Tibial nerve (tissue), 4 donors: ENCODE data around the gene TANC2. TPM values are rescaled to one million over a fixed set of nuclear protein-coding genes. Genes with fewer than 3 reads are reported as not detected.

Experiments used
- DNase-seq, 2 donors: peaks; one replicate each; pipeline ENCODE4 v3.0.0-alpha.2; 2019; ENCODE audit warnings: low spot score in 2 of 2
- H3K27ac ChIP-seq, 4 donors: fragments of 200-600 bp; sonication (generic) in 3 of 4; one replicate each; pipeline ENCODE4 v1.5.1; 2017 to 2019; ENCODE audit warnings: mild to moderate bottlenecking in 1 of 4
- H3K27me3 ChIP-seq, 2 donors: fragments of 200-600 bp; sonication (generic) in 1 of 2; one replicate each; pipeline versions ENCODE4 v1.5.1 to v1.6.0; 2017 to 2019
- H3K36me3 ChIP-seq, 3 donors: fragments of 200-600 bp; sonication (generic); one replicate each; pipeline ENCODE4 v1.5.1; 2018 to 2019
- H3K4me1 ChIP-seq, 4 donors: fragments of 200-600 bp; sonication (generic) in 3 of 4; one replicate each; pipeline ENCODE4 v1.5.1; 2017 to 2019
- H3K4me3 ChIP-seq, 4 donors: fragments of 200-600 bp; sonication (generic) in 3 of 4; one replicate each; pipeline ENCODE4 v1.5.1; 2017 to 2019; ENCODE audit warnings: mild to moderate bottlenecking in 1 of 4, moderate library complexity in 1 of 4
- H3K9me3 ChIP-seq, 4 donors: fragments of 200-600 bp; sonication (generic) in 3 of 4; one replicate each; pipeline ENCODE4 v1.5.1; 2017 to 2019
- CTCF ChIP-seq, 5 experiments: fragments of 200-600 bp in 3 of 5; fragments of 450-650 bp in 2 of 5; sonication (generic) in 3 of 5; IDR thresholded peaks; one replicate each; pipeline ENCODE4 v1.5.1; 2016 to 2019; ENCODE audit warnings: antibody characterized with exemption in 5 of 5, mild to moderate bottlenecking in 3 of 5, moderate library complexity in 2 of 5
- EP300 ChIP-seq, 2 donors: sonication (generic); formaldehyde crosslinking; IDR thresholded peaks; one replicate each; pipeline ENCODE4 v1.6.1; 2017; ENCODE audit warnings: antibody characterized with exemption in 2 of 2, mild to moderate bottlenecking in 1 of 2
- POLR2A ChIP-seq, 2 donors: fragments of 450-650 bp; IDR thresholded peaks; one replicate each; pipeline ENCODE4 v1.6.1; 2017; ENCODE audit warnings: antibody characterized with exemption in 2 of 2, mild to moderate bottlenecking in 2 of 2, moderate library complexity in 2 of 2
- WGBS, 2 donors: methylation state at CpG; one replicate each; pipeline ENCODE4 v1.1.5; 2018; 5-methylcytosine and 5-hydroxymethylcytosine counted together
- total RNA-seq, 4 donors: library from RNA; depleted of rRNA; stranded (reverse); fragments of >200 nt; gene quantifications; one replicate each; pipeline ENCODE4 v1.1.0, GENCODE V29; 2016

The TANC2 gene
- total RNA-seq: 10 to 100 TPM; 36.1 to 46.8 (median 45.5) TPM

GRCh38 chr17:62965686-62966425 is at the start of gene TANC2:
TSS of gene TANC2 (plus strand) at chr17:62966235. CDS start at chr17:63009560, 43,325 bp downstream.
- Histone ChIP-seq H3K4me1 (peaks cover 0 to 40% (median 11%) of the 10 kb centered on the region in 4 donors), H3K27me3 (no peaks in the 10 kb centered on the region)
- TF ChIP-seq CTCF (IDR thresholded peaks at IDR 0.05) (no peak), POLR2A (IDR thresholded peaks at IDR 0.05) (peak; percentile 2 to 68), EP300 (IDR thresholded peaks at IDR 0.05) (peak in 1 of 2 donors; percentile 73)

GRCh38 chr17:62916684-62917571 is 49.1 kb upstream of the TANC2 start:
- no peak for DNase-seq
- Histone ChIP-seq H3K4me1 (peaks cover 0 to 5% (median 0%) of the 10 kb centered on the region in 4 donors), H3K9me3 (no peaks in the 10 kb centered on the region), H3K4me3 (no peak overlapping the region), H3K36me3 (no peaks in the 10 kb centered on the region), H3K27me3 (no peaks in the 10 kb centered on the region), H3K27ac (peak overlapping the region in 3 of 4 donors; percentile 4 to 75 (median 52))
- no peak for TF ChIP-seq CTCF (IDR thresholded peaks at IDR 0.05)
- TF ChIP-seq EP300 (IDR thresholded peaks at IDR 0.05): no peak
- TF ChIP-seq POLR2A (IDR thresholded peaks at IDR 0.05): no peak
- WGBS, 2 donors: 48 to 51% methylated on average over 9 of the region's 9 CpGs

More at GRCh38 chr17:62965686-62966425, at the start of gene TANC2:
- H3K36me3 ChIP-seq: no peaks in the 10 kb centered on the region
- peak; percentile 57 to 78 for DNase-seq
- H3K27ac ChIP-seq: peak within 1 kb of the TSS; percentile 76 to 94 (median 82)
- H3K4me3 ChIP-seq: peak within 1 kb of the TSS; percentile 60 to 98 (median 70)
- 3% methylated on average over 11 to 19 of the region's 81 CpGs for WGBS, 2 donors
- no peaks in the 10 kb centered on the region for H3K9me3 ChIP-seq

- 13 to 23% methylated on average over 1 of the region's 1 CpG for WGBS, 2 donors
These were observed 46.6 kb upstream of the TANC2 start for GRCh38 chr17:62919388-62919787.

GRCh38 chr17:62920300-62920699 is 45.7 kb upstream of the TANC2 start:
- Histone ChIP-seq H3K27me3 (no peaks in the 10 kb centered on the region), H3K4me1 (peaks cover 0 to 5% (median 0%) of the 10 kb centered on the region in 4 donors), H3K4me3 (no peak overlapping the region), H3K9me3 (no peaks in the 10 kb centered on the region), H3K27ac (no peak overlapping the region), H3K36me3 (no peaks in the 10 kb centered on the region)
- no peak for DNase-seq
- TF ChIP-seq POLR2A (IDR thresholded peaks at IDR 0.05) (no peak), CTCF (IDR thresholded peaks at IDR 0.05) (no peak), EP300 (IDR thresholded peaks at IDR 0.05) (no peak)
- 87 to 92% methylated on average over 1 of the region's 1 CpG for WGBS, 2 donors

More at GRCh38 chr17:62919388-62919787, 46.6 kb upstream of the TANC2 start:
- H3K27me3 ChIP-seq: no peaks in the 10 kb centered on the region
- H3K27ac ChIP-seq: no peak overlapping the region
- no peak overlapping the region for H3K4me3 ChIP-seq
- TF ChIP-seq EP300 (IDR thresholded peaks at IDR 0.05) (no peak), POLR2A (IDR thresholded peaks at IDR 0.05) (no peak), CTCF (IDR thresholded peaks at IDR 0.05) (no peak)
- H3K36me3 ChIP-seq: no peaks in the 10 kb centered on the region
- peaks cover 0 to 5% (median 0%) of the 10 kb centered on the region in 4 donors for H3K4me1 ChIP-seq
- DNase-seq: no peak
- H3K9me3 ChIP-seq: no peaks in the 10 kb centered on the region
